Measurements from ENCODE around the gene SLC22A23.

Gene SLC22A23

DNA sequence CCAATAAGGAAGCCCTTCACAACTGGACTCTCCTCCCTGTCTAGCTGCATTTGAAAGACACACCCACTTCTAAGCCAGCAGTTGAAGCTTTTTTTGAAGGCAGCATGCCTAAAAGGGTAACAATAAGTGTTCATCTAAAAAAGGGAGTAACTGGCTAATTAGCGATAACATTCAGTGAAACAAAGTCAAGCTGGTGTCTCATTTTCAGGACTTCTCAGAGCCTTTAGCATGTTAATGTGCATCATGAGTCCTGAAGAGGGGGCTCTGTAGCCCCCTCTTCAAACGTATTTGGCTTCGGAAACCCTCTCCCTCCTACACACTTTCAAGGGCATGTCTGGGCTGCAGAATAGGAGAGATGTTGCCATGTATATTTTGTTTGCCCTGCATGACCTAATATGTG is 28.1 kb downstream of the SLC22A23 start:
- no peak overlapping the region for H3K4me3 ChIP-seq
- no peak overlapping the region for H3K27ac ChIP-seq
- H3K9ac ChIP-seq, result no peak overlapping the region
- peak overlapping the region in 2 of 11 experiments; percentile 0 to 23; a peak in 2 of 22 replicates for H3K4me2 ChIP-seq
- H3K9me3 ChIP-seq (replicated peaks in 1 of 11), result no peaks in the 10 kb centered on the region
- peaks cover 0 to 18% (median 6%) of the 10 kb centered on the region in 10 experiments; a peak in 12 of 20 replicates for H3K4me1 ChIP-seq
- H4K20me1 ChIP-seq, result no peaks in the 10 kb centered on the region
- no peaks in the 10 kb centered on the region for H3K27me3 ChIP-seq
- no peaks in the 10 kb centered on the region for H3K36me3 ChIP-seq
- TF ChIP-seq Cebpa-rat (IDR thresholded peaks at IDR 0.05), result no peak

DNA sequence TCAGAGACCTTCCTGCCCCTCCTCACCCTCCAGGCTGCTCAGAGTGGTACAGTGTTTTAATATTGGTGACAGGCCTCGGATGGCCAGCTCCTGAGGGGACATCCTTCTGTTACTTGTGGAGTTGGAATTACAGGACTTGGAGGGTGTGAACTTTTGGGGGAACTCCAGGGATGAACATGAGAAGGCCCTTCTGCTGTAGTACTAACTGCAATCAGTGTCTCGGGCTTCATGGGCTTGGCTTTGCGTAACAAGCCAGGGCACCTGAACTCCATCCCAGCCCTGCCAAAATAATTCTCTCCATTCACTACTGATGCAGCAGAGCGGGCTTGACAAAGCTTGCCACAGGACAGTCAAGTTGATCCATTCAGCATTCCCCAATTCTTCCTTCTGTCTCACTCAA is 28.6 kb downstream of the SLC22A23 start:
- H3K27me3 ChIP-seq, result no peaks in the 10 kb centered on the region
- H3K27ac ChIP-seq, result no peak overlapping the region
- peaks cover 0 to 17% (median 6%) of the 10 kb centered on the region in 10 experiments; a peak in 12 of 20 replicates for H3K4me1 ChIP-seq
- TF ChIP-seq Cebpa-rat (IDR thresholded peaks at IDR 0.05), result no peak
- H3K36me3 ChIP-seq, result no peaks in the 10 kb centered on the region
- H4K20me1 ChIP-seq, result no peaks in the 10 kb centered on the region
- no peak overlapping the region for H3K4me2 ChIP-seq
- no peak overlapping the region for H3K9ac ChIP-seq
- no peaks in the 10 kb centered on the region for H3K9me3 ChIP-seq (replicated peaks in 1 of 11)
- H3K4me3 ChIP-seq, result no peak overlapping the region

DNA sequence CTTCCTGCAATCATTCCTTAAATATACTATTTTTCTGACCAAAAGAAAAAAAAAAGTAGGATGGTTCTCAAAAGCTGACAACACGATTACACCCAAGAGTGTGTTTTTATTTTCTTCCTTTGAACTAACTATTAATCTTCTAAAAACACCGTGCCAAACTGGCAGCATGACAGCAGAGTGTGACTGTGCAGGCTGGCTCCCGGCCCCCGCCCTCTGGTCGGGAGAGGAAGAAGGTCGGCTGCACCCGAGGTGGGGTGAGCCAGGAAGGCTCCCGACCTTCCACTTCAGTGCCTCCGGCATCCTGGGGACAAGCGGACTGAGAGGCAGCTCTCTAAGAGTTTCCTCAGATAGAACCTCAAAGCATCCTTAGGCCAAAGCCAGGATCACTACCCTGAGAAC is 29.2 kb downstream of the SLC22A23 start:
- H4K20me1 ChIP-seq, result no peaks in the 10 kb centered on the region
- no peaks in the 10 kb centered on the region for H3K9me3 ChIP-seq (replicated peaks in 1 of 11)
- H3K4me3 ChIP-seq, result no peak overlapping the region
- no peak overlapping the region for H3K27ac ChIP-seq
- H3K36me3 ChIP-seq, result no peaks in the 10 kb centered on the region
- TF ChIP-seq Cebpa-rat (IDR thresholded peaks at IDR 0.05), result no peak
- H3K9ac ChIP-seq, result no peak overlapping the region
- H3K27me3 ChIP-seq, result no peaks in the 10 kb centered on the region
- peaks cover 0 to 11% (median 1%) of the 10 kb centered on the region in 10 experiments; a peak in 12 of 20 replicates for H3K4me1 ChIP-seq
- no peak overlapping the region for H3K4me2 ChIP-seq

DNA sequence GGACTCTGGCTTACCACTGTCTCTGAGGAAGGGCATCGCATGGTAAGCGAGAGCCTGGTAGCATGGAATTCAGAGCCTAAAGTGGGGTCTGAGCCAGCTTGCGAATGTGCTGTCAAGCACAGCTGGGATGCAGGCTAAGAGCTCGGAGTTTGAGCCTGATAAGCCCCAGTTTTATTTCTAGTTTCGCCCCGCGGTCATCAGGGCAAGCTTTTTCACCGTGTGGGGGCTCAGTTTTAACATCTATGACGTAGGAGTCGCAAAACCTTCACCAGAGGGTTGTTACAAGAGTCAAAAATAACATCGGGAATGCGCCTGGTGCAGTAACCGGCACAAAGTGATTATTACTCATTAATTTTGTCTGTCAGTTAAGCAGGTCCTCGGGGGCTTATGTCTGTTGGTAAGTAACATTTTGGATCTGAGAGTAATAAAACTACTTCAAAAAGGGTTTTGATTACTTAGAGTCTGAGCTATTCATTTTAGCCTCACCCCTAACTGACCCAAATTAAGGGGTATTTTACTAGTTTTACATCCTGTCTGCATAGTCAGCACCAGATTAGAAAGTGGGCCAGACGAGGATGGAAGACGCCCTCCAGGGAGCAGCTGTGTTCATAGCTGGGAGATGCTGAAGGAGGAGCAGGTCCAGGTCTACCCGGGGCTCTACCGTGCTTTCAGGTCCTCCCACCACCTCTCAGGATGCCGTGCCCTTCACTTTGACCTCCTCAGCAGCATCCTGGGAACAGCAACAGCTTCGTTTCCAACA is 29.7 kb downstream of the SLC22A23 start:
- Histone ChIP-seq H3K4me1 (peaks cover 0 to 8% (median 0%) of the 10 kb centered on the region in 10 experiments; a peak in 7 of 20 replicates), H4K20me1 (no peaks in the 10 kb centered on the region), H3K27ac (no peak overlapping the region), H3K4me2 (no peak overlapping the region), H3K27me3 (no peaks in the 10 kb centered on the region), H3K36me3 (no peaks in the 10 kb centered on the region), H3K4me3 (no peak overlapping the region), H3K9ac (no peak overlapping the region), H3K9me3 (replicated peaks in 1 of 11) (no peaks in the 10 kb centered on the region)
- no peak for TF ChIP-seq Cebpa-rat (IDR thresholded peaks at IDR 0.05)

DNA sequence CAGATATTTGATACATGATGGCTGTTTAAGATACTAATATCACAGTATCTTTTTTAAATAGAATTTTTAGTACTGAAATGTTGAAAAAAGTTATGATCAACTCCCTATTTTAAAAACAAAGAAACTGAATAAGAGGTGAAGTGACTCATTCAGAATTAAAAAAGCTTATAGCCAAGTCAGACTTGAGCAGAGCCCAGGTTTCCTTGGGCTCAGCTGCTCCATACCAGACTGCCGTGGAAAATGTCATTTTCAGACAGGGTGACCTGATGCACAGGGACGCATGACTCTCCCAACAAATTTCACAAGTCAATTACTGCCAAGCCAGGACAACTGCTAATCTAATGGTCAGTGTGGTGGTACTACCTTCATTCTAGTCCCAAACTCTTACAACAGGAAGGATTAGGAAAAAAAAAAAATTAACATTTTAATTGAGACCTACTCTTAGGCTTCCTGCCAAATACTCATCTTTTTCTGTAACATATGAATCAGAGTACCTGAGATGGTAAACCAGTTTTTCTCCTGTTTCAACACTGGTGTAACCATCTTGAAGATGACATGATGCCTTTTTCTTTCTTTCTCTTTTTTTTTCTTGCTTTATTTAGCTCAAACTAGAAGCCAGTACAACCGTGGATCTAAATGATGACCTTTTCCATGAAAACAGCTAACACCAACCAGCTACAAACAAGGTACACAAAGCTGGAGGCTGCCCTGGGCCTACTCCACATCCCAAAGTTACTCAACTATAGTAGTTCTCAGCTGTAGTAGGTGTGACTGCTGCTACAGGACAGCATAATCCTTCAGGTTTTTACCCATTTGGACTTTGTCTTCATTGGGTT is 30.5 kb downstream of the SLC22A23 start:
- H3K27me3 ChIP-seq, result no peaks in the 10 kb centered on the region
- no peak overlapping the region for H3K4me2 ChIP-seq
- H3K9me3 ChIP-seq (replicated peaks in 1 of 11), result no peaks in the 10 kb centered on the region
- H3K36me3 ChIP-seq, result no peaks in the 10 kb centered on the region
- TF ChIP-seq Cebpa-rat (IDR thresholded peaks at IDR 0.05), result no peak
- no peak overlapping the region for H3K9ac ChIP-seq
- H3K27ac ChIP-seq, result no peak overlapping the region
- H3K4me3 ChIP-seq, result no peak overlapping the region
- peaks cover 0 to 15% (median 0%) of the 10 kb centered on the region in 10 experiments; a peak in 7 of 20 replicates for H3K4me1 ChIP-seq
- no peaks in the 10 kb centered on the region for H4K20me1 ChIP-seq

DNA sequence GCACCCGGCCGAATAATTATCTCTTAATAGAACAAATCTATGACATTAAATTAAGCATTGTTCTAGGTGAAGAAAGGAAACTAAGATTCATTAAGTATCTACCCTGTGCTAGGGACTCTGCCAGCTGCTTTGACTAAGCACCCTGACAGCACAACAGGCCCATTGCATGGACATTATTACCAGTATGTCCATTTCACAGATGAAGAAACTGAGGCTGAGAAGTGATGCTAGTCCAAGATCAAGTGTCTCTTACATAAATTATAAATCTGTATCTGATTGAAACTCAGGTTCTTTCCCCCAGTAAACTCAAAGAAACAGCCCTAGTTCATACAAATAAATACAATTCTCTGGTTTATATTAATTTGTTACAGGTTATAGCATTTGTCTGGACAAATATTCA is 31.3 kb downstream of the SLC22A23 start:
- Histone ChIP-seq H3K36me3 (no peaks in the 10 kb centered on the region), H3K27me3 (no peaks in the 10 kb centered on the region), H3K4me3 (no peak overlapping the region), H3K4me2 (no peak overlapping the region), H3K9ac (no peak overlapping the region), H3K4me1 (peaks cover 0 to 15% (median 0%) of the 10 kb centered on the region in 10 experiments; a peak in 7 of 20 replicates), H4K20me1 (no peaks in the 10 kb centered on the region), H3K9me3 (replicated peaks in 1 of 11) (no peaks in the 10 kb centered on the region), H3K27ac (no peak overlapping the region)
- no peak for TF ChIP-seq Cebpa-rat (IDR thresholded peaks at IDR 0.05)

DNA sequence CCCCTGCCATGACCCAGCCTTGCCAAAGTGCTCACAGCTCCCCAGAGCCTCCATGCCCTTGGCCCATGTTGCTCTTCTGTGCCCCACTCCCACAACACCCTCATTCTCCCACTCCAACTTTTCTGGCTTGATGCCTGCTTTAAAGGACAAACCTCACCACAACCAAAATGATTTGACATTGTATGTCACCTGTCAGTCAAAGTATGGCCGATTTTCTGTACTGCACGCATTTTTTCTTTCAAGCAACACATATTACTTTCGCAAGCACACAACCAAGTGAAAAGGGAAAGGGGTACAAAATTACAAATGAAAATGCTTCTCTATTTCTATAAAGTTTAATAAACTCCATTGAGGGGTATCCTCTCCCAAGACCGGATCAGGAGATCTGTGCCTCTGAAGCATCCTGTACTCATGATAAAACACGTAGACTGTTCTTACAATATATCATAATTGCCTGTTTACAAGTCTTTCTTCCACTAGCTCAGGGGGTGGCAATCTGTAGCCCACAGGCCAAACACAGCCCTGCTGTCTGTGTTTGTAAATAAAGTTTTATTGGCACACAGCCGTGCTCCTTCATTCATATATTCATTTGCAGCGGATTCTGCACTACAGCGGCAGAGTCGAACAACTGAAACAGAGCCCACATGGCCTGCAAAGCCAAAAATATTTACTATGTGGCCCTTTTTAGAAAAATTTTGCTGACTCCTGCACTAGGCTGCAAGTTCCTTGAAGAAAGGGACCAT is 32.5 kb downstream of the SLC22A23 start:
- H4K20me1 ChIP-seq, result no peaks in the 10 kb centered on the region
- H3K4me3 ChIP-seq, result no peak overlapping the region
- no peak for TF ChIP-seq Cebpa-rat (IDR thresholded peaks at IDR 0.05)
- H3K4me2 ChIP-seq, result no peak overlapping the region
- H3K4me1 ChIP-seq, result peaks cover 0 to 15% (median 0%) of the 10 kb centered on the region in 10 experiments; a peak in 7 of 20 replicates
- no peak overlapping the region for H3K27ac ChIP-seq
- no peak overlapping the region for H3K9ac ChIP-seq
- H3K9me3 ChIP-seq (replicated peaks in 1 of 11), result no peaks in the 10 kb centered on the region
- H3K27me3 ChIP-seq, result no peaks in the 10 kb centered on the region
- no peaks in the 10 kb centered on the region for H3K36me3 ChIP-seq

DNA sequence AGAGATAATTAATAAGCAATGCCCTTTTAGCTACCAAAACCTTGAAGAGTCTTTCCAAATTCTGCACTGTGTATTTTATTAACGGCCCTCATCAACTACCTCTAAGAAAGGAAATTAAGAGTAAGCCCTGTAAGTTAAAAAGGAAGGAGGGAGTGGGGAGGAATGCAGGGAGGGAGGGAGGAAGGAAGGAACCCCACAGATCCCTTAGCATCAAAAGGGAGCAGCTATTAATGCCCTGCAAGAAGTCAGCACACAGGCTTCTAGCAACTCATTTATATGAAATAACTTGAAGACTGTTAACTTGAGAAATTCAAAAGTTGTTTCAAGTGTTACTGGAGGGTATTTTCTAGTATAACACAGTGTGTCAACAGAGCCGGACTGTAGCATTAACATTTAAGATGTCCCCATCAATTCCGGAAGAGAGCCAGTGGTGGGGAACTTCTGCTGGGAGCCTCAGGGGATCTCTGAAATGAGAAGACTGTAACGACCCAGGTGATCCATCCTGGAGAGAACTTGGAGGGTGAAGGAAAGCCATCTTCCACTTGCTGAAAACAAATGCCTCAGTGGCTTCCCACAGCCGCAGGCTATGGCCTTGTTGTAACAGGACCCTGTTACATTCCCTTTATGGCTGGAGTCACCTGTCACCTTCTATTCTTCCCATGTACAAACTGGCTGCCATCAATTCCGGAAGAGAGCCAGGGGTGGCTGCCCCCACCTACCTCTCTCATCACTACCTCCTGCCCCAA is 33.2 kb downstream of the SLC22A23 start:
- H3K27me3 ChIP-seq, result no peaks in the 10 kb centered on the region
- H3K4me1 ChIP-seq, result peaks cover 0 to 15% (median 0%) of the 10 kb centered on the region in 10 experiments; a peak in 4 of 20 replicates
- H3K4me3 ChIP-seq, result no peak overlapping the region
- H3K36me3 ChIP-seq, result no peaks in the 10 kb centered on the region
- H3K4me2 ChIP-seq, result no peak overlapping the region
- H3K9ac ChIP-seq, result no peak overlapping the region
- TF ChIP-seq Cebpa-rat (IDR thresholded peaks at IDR 0.05), result no peak
- H3K27ac ChIP-seq, result no peak overlapping the region
- H4K20me1 ChIP-seq, result no peaks in the 10 kb centered on the region
- no peaks in the 10 kb centered on the region for H3K9me3 ChIP-seq (replicated peaks in 1 of 11)

All from BLaER1 treated with 17β-estradiol and CSF1 and Interleukin-3, amounts not matched to agents 10 nM and 100 nM (cell line).